ENCODE data around the gene RBM33. TPM values are rescaled to one million over a fixed set of nuclear protein-coding genes. Genes with fewer than 3 reads are reported as not detected.

Gene RBM33
- total RNA-seq, 1 experiment from 2014 or later = 7.3 TPM

DNA sequence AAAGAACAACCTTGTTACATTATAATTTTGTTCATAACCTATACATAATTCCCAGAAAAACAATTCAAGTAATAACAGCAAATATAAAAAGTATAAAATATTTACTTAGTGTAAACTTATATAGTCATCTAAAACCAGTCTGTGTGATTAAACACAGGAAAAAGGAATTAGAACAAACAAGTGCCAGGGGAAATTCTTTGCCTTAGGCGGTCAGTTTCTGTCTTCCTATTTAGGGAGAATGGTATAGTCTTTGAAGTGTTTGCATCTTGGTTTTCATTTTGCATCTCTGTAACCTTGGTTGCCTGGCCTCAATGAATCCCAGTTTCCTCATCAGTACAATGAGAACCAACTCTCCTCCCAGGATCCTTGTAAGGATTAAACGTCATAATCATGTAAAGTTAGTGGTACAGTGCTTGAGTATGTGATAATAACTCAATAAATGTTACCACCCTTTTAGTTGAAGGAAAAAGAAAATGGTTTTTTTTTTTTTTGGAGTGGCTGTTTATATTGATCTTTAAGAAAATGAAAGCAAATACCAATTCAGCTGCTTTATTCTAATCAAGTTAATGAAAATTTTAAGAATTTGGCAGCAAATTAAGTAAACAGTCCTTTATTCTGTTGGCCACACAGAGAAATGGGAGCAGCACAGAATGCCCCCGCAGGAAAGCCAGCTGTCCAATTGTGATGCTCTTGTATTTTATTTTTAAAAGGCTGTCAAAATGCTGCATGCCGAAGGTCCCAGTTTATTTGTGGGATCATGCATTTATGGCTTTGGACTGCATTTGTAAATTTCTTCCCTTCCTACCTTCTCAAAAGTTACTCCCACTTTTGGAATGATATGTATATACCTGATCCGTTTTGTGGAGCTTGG lies 106.0 kb downstream of the RBM33 start:
- in situ Hi-C loops (cut with HindIII; ENCODE audit: low pct_unique_long_range_greater_than_20kb, low sequenced_read_pairs) = no loop called here
- no peak for DNase-seq (ENCODE audit: low read depth)

DNA sequence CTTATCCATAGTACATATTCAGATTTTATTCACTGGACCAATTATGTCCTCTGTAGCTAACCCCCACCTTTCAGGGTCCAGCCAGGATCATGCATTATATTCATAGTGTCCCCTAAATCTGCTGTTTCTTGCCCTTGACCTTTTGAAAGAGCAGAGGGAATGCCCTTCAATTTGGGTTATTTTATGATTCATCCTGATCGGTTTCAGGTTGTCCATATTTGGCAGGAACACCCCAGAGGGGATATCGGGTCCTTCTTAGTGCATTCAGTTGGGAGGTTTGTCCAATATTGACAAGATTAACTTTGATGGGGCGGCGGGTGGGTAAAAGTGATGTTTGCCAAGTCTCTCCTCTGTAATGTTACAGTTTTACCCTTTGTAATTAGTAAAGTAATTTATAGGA lies 106.9 kb downstream of the RBM33 start:
- DNase-seq (ENCODE audit: low read depth) = no peak
- in situ Hi-C loops (cut with HindIII; ENCODE audit: low pct_unique_long_range_greater_than_20kb, low sequenced_read_pairs) = no loop called here

DNA sequence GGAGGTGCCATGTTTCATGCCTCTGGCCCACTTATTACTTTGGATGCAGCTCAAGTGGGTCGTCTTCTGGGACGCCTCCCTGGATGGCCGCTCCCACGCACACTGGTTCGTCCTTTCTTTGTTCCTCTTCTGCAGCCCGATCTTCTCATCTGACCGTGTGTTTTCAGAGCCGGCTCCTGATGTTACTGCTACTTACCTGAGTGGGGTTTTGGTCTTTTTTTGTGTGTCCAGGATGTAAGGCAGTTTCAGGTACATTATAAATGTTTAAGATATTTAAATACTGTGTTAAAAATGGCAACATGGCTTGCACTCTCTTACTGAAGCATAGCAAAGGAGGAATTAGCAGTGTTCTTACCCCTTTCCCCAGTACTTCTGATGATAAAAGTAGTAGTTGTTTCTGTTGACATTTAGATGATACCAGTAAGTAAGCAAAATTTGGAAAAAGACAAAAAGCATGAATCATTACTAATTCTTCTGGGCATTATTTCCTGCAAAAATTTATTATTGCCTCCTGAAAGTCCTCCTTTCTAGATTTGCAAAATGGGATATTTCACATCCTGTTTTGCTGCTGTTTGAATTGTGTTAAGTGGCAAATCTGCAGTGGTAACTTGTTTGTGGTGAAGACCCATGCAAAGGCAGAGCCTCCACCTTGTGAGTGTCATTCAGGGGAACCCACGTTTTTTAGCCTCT lies 108.4 kb downstream of the RBM33 start:
- in situ Hi-C loops (cut with HindIII; ENCODE audit: low pct_unique_long_range_greater_than_20kb, low sequenced_read_pairs) = no loop called here
- DNase-seq (ENCODE audit: low read depth) = no peak

DNA sequence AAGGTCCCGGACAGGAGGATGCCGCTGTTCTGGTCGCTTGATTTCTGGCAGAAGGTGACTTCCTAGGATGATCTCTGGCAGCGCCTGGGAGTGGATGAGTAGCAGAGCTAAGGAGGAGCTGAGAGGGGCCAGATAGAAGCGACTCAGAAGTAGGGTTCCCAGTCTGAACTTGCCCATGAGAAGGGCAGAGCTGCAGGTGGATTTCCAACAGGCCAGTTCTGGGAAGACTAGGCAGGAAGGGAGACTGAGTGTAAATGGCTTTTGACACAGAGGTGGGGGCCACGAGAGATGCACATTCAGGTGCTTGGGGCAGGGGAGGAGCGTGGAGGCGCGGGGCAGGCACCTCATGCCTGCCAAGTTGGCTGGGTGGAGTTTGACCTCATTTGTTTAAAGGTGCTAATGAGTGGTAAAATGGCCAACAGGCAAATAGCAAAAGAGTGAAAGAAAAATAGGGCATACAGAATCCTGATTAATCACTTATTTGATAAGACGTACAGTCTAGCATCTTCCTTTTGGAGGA lies 109.0 kb downstream of the RBM33 start:
- no peak for DNase-seq (ENCODE audit: low read depth)
- in situ Hi-C loops (cut with HindIII; ENCODE audit: low pct_unique_long_range_greater_than_20kb, low sequenced_read_pairs) = no loop called here

DNA sequence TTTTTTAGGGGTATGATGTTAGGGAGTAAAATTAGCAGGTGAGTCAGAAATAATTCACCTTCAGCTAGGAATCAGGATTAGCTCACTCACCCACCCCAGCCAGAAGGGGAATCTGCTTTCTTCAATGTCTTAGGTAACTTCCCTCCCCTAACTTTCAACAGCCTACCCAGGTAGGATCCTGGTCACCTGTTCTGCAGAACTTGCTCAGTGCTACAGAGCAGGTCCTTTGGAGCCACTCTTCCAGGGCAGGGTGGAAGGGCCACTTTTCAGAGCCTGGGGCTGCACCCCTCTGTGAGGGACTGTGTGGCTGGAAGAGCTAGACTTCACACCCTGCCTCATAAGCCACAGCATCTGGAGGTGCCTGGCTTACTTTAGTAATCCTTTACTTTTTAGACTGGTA lies 109.7 kb downstream of the RBM33 start:
- DNase-seq (ENCODE audit: low read depth) = no peak
- in situ Hi-C loops (cut with HindIII; ENCODE audit: low pct_unique_long_range_greater_than_20kb, low sequenced_read_pairs) = no loop called here

DNA sequence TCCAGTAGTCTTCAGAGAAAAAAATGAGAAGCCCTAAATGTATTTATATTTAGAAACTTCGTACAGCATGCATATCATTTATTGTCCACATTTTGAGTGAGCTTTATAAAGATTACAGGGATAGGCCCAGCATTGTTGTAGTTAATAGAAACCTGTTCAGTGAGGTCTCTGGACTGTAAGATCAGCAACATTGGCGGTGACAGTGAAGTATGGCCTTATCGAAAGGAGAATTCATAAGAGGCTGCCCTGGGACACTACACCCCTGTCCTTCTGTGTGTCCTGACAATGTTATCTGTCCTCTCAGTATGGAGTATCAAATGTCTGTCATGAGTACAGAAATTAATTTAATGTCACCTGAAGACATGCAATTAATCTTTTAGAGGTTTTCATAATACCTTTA lies 110.6 kb downstream of the RBM33 start:
- no peak for DNase-seq (ENCODE audit: low read depth)
- in situ Hi-C loops (cut with HindIII; ENCODE audit: low pct_unique_long_range_greater_than_20kb, low sequenced_read_pairs) = no loop called here

DNA sequence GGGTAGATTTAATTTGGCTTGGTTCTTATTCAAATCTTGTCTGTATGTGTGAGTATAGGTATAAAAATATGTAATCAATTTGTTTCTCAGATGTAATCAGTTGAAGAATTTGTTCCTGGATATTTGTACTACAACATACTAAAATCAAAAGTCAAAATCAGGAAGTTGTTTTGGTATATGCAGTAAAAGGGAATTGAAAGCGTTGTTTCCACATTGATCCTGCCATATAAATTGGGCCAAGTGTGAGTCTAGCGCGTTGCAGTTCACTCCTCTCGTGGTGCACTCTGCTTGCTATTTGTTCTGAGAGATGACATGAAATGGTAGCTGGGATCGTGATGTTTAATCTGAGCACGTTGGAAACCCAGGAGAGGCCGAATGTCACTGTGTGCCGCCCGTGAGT lies 111.9 kb downstream of the RBM33 start:
- no peak for DNase-seq (ENCODE audit: low read depth)
- in situ Hi-C loops (cut with HindIII; ENCODE audit: low pct_unique_long_range_greater_than_20kb, low sequenced_read_pairs) = no loop called here

DNA sequence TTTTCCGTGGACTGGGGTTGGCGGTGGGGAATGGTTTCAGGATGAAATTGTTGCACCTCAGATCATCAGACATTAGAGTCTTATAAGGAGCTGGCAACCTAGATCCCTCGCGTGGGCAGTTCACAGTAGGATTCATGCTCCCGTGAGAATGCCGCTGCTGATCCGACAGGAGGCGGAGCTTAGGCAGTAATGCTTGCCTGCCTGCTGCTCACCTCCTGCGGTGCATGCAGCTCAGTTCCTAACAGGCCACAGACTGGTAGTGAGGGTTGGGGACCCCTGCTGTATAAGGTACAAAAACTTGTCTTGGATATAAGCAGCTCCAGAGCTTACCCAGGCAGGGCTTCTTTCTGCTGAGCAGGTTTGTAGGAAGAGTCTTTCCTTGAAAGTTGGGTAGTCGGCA lies 113.9 kb downstream of the RBM33 start:
- no peak for DNase-seq (ENCODE audit: low read depth)
- in situ Hi-C loops (cut with HindIII; ENCODE audit: low pct_unique_long_range_greater_than_20kb, low sequenced_read_pairs) = no loop called here

DNA sequence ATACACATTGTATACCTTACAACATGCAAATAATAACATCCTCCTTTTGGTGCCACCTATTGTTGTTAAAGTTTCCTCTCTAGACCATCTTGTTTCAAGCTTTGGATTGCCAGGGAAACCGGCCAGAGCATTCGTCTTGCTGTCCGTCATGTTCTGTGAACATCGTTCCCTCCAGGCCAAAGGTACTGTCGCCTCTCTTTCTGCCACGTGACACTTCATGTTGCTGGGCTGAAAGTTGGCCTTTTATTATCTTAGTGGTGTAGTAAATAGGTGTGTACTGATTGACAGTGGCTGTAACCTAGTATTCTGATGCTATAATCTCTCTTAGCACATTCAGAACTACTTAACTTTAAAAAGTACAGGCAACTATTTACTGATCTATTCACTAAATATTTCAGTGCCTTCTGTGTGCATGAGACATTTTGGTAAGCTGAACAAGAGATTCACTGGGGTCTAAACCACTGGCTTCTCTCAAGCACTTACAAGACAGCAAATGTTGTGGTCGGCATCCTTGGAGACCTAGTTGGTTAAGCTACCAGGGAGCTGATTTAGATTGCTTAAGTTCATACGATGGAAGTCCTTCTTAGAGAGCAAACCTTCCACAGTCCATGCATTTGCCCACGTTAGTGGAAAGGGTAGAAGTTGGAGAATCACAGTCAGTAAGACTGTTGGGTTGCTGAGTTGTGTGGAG lies 115.4 kb downstream of the RBM33 start:
- DNase-seq (ENCODE audit: low read depth) = no peak
- in situ Hi-C loops (cut with HindIII; ENCODE audit: low pct_unique_long_range_greater_than_20kb, low sequenced_read_pairs) = no loop called here

DNA sequence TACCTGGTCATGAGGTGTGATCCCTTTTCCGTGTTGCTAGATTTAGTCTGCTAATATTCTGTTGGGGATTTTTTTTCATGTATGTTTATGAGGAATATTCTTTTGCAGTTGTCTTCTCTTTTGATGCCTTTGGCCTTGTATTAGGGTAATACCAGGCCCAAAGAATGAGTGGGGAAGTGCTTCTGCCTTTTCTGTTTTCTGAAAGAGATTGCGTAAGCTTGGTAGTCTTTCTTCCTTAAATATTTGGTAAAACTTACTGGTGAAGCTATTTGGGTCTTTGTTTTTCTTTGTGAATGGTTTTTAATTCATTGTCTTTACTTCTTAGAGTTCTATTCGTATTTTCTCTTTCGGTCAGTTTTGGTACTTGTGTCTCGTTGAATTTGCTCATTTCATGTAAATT lies 116.7 kb downstream of the RBM33 start:
- DNase-seq (ENCODE audit: low read depth) = no peak
- in situ Hi-C loops (cut with HindIII; ENCODE audit: low pct_unique_long_range_greater_than_20kb, low sequenced_read_pairs) = no loop called here

DNA sequence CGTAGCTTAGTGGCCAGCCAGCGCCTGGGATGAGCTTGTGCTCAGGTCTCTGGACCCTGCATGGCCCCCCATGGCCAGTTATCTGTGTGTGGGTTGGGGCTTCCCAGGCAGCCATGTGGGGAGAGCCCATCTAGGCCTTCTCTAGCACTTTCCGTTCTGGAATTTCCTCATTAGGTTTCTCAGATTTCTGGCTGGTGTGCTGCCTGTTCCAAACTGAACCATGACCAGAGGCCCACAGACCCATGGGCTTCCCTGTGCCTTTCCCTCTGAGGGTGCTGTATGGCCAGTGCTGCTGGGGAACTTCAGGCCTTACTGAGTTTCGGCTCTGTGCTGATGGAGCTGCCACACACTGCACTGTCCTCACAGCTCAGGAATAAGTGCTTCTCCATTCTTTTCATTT lies 117.6 kb downstream of the RBM33 start:
- in situ Hi-C loops (cut with HindIII; ENCODE audit: low pct_unique_long_range_greater_than_20kb, low sequenced_read_pairs) = no loop called here

DNA sequence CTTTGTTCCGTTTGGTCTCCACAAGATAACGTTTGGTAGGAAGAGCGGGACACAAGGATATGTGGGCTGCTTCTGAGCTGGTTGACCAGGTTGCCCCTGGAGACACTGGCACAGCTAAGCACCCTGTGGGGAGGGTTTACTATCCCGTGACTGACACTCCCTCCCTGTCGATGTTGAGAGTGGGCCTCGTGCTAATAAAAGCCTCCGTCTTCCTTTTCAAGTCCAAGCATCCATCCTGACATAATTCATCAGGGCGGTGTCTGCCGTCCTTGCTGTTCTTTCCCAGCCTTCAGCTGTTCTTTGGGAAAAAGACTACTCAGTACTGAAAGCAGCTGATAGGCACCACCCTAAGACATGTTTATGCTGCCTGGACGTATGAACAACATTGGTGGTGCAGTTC lies 118.2 kb downstream of the RBM33 start:
- in situ Hi-C loops (cut with HindIII; ENCODE audit: low pct_unique_long_range_greater_than_20kb, low sequenced_read_pairs) = no loop called here
- DNase-seq (ENCODE audit: low read depth) = no peak

More for the DNA sequence above, 117.6 kb downstream of the RBM33 start:
- DNase-seq (ENCODE audit: low read depth) = no peak

DNA sequence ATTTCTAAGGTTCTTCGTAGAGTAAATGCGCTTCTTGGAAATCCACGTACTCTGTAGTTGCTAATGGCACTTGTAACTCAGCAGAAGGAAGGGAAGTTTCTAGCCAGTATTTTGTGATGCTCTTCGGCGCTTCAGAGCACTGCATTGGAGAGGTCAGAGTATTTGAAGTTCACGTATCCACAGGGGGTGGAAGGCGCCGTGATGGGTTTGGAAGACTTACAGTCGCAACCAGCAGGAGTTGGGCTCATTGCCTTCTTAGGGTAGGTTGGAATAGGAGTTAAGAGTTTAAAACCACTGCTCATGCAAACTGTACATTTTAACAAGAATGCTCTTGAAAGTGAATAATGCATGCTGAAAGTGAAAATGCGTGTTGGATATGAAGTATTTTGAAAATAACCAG lies 118.7 kb downstream of the RBM33 start:
- no peak for DNase-seq (ENCODE audit: low read depth)
- in situ Hi-C loops (cut with HindIII; ENCODE audit: low pct_unique_long_range_greater_than_20kb, low sequenced_read_pairs) = no loop called here

DNA sequence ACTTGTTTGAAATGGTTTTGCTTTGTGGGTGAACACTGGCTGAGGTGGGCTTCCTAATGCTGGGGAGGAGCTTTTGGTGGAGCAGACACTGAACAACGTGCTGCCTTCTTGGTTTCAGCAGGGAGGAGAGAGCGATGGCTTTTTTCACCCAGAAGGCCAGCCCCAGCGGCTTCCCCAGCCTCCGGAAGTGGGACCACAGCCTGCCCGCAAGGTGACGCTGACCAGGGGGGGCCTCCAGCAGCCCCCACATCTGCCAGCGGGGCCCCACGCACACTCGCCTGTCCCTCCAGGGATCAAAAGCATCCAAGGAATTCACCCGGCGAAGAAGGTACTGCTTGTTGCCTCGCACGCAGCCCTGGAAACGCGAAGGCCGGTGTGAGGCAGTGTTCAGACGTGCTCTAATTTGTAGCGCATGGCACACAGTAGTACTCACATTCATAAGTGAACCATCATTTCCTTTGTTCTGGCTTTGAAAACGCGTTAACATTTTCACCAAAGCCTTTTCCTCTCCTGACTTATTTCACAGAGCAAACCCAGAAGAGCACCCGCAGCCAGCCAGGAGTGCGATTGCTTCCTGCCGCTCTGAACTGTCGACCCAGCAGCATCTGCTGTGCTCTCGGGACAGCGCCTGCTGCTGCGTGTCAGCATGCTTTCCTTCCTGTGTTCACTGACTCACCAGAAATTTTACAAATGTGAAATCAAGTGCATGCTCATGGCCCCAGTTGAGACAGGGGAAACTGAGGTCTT lies 119.4 kb downstream of the RBM33 start:
- in situ Hi-C loops (cut with HindIII; ENCODE audit: low pct_unique_long_range_greater_than_20kb, low sequenced_read_pairs) = no loop called here
- no peak for DNase-seq (ENCODE audit: low read depth)

DNA sequence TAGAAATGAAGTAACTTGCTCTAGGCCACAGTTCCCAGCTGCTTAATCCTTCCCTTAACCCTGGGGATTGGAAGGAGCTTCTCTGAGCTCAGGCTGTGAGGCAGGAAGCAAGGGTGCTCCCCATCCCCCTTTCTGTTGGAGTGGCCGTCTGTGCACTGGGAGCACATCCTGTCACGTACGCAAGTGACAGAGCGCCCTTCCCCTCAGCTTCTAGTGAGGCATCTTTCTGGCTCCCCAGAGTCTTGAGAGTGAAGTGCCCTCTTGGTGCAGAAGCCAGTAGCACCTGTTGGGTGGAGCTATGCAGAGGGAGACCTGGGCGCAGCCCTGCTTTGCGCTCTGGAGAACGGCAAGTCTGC lies 120.0 kb downstream of the RBM33 start:
- no peak for DNase-seq (ENCODE audit: low read depth)
- in situ Hi-C loops (cut with HindIII; ENCODE audit: low pct_unique_long_range_greater_than_20kb, low sequenced_read_pairs) = no loop called here

DNA sequence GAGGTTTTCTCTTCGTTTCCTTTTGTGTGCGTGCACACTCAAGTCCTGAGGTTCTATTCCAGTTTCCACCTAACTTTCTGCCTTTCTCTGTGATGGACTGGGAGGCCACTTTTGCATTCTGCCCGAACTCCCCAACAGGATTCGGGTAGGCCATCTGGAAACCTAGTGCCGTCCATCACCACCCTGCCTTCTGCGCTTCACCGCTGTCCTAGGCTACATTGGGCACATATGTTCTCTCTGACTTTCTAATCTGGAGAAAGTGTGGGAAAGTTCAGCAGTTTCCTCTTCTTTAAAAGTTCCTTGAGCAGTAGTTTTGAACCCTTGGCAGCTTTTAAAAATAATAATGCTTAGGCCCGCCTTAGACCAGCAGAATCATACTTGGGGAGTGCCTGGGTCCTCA lies 121.0 kb downstream of the RBM33 start:
- in situ Hi-C loops (cut with HindIII; ENCODE audit: low pct_unique_long_range_greater_than_20kb, low sequenced_read_pairs) = no loop called here
- no peak for DNase-seq (ENCODE audit: low read depth)

DNA sequence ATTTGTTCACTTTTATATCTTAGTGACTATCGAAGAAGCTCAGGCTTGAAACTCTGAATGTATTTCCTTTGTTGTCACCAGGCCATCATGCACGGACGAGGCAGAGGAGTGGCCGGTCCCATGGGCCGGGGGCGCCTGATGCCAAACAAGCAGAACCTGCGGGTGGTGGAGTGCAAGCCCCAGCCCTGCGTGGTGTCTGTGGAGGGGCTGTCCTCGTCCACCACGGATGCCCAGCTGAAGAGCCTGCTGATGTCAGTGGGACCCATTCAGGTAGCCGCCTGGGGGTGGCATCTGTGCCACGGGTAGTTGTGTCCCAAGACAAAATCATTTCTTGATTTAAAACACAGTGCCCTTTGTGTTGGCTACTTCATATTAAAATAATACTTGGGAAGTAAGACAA lies 121.9 kb downstream of the RBM33 start:
- DNase-seq (ENCODE audit: low read depth) = no peak
- in situ Hi-C loops (cut with HindIII; ENCODE audit: low pct_unique_long_range_greater_than_20kb, low sequenced_read_pairs) = no loop called here
